Omental fat pad (tissue), 4 donors: Measurements from ENCODE around the gene KRT76. TPM values are rescaled to one million over a fixed set of nuclear protein-coding genes. Genes with fewer than 3 reads are reported as not detected.

ENCODE experiments used
- ATAC-seq: fragments of 150-250 bp; one replicate; pipeline ENCODE4 v1.9.1; 2016; ENCODE audit warnings: mild to moderate bottlenecking, moderate library complexity; ENCODE audit not compliant: low FRiP score
- DNase-seq: peaks from one replicate; pipeline ENCODE4 v3.0.0-alpha.2; 2019; ENCODE audit warnings: low spot score
- CTCF ChIP-seq, 3 donors: fragments of 450-650 bp; IDR thresholded peaks; one replicate each; pipeline ENCODE4 v1.5.1; 2016 to 2017; ENCODE audit warnings: antibody characterized with exemption in 3 of 3, mild to moderate bottlenecking in 3 of 3, moderate library complexity in 2 of 3
- total RNA-seq, 4 donors: library from RNA; depleted of rRNA; stranded (reverse); fragments of >200 nt; gene quantifications; one replicate each; pipeline ENCODE4 v1.1.0, GENCODE V29; 2016

KRT76 gene
- total RNA-seq, 4 donors from 2014 or later, result not detected

GRCh38 chr12:52791271-52792184, 14.4 kb upstream of the KRT76 start:
- DNase-seq, result no peak

GRCh38 chr12:52790427-52791270, 13.5 kb upstream of the KRT76 start:
- ATAC-seq, result no peak

More at GRCh38 chr12:52791271-52792184, 14.4 kb upstream of the KRT76 start:
- TF ChIP-seq CTCF (IDR thresholded peaks at IDR 0.05), result no peak
- ATAC-seq, result no peak

GRCh38 chr12:52789637-52790426, 12.7 kb upstream of the KRT76 start:
- ATAC-seq, result no peak
- TF ChIP-seq CTCF (IDR thresholded peaks at IDR 0.05), result no peak
- DNase-seq, result no peak

More at GRCh38 chr12:52790427-52791270, 13.5 kb upstream of the KRT76 start:
- no peak for TF ChIP-seq CTCF (IDR thresholded peaks at IDR 0.05)
- DNase-seq, result no peak

- TF ChIP-seq CTCF (IDR thresholded peaks at IDR 0.05), result no peak
- DNase-seq (no peak), ATAC-seq (no peak)
Measured at GRCh38 chr12:52788876-52789636, 11.9 kb upstream of the KRT76 start.

- ATAC-seq, result no peak
- TF ChIP-seq CTCF (IDR thresholded peaks at IDR 0.05), result no peak
- no peak for DNase-seq
Measured at GRCh38 chr12:52788192-52788875, 11.2 kb upstream of the KRT76 start.
